Astrocyte of the hippocampus (primary cell): ENCODE results near the gene PRH2.

ENCODE experiments used
- DNase-seq: peaks from one replicate; pipeline ENCODE4 v3.0.0; 2011; ENCODE audit warnings: low read depth, low spot score

The PRH2 gene

DNA sequence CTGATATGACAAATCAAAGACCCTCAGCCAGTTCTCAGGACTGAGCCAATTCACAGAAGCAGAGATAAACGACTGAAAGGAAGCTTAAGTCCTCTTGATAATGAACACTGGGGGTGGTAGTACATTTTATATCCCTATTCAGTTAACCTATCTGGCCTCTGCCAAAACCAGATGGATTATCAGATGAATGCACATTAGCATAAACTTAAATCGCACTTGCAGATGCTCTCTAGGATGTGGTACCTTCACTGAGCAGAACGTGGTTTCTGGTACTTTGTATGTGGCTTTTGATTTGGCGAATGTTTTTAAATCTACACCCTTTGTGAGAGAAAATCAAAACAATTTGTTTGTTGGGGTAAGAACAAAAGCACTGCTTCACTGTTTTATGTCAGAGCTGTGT is 31.2 kb downstream of the PRH2 start:
- DNase-seq, result no peak

- DNase-seq, result no peak
Observed at GRCh38 chr12:10965476-10965875, 36.4 kb downstream of the PRH2 start.

GRCh38 chr12:10966314-10966713 is 37.3 kb downstream of the PRH2 start:
- DNase-seq, result no peak

GRCh38 chr12:10967409-10967808 is 38.4 kb downstream of the PRH2 start:
- DNase-seq, result peak; percentile 50

DNA sequence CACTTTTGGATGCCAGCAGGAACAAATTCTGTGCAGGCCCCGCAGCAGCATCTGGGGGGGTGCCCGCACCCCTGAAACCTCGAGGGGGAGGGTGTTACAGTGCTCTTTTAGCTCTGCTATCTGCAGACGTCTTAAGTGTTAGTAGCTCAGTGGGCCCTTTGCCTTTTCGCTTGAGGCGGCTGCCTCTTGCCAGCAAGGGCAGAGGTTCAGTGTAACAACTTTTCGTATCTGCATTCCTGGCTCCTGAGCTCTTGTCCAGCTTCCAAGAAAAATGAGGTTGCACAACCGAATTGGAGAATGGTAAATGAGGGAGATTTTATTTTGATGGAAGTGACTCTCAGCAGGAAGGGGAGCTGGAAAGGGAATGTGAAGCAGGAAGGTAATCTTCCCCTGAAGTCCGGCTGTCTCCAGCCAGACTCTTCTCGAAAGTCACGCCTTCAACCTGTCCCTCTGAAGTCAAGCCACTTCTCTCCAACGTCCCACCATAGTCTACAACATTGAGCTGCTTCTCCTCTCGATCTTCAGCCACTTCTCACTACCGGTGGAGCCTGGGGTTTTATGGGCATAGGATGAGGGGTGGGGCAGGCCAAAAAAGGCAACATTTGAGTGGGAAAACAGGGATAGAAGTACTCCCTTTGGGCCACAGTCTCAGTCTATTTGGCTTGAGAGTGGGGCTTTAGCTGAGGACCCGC is 39.9 kb downstream of the PRH2 start:
- DNase-seq, result peak; percentile 86

- no peak for DNase-seq
Observed at GRCh38 chr12:10974965-10975364, 45.9 kb downstream of the PRH2 start.

DNA sequence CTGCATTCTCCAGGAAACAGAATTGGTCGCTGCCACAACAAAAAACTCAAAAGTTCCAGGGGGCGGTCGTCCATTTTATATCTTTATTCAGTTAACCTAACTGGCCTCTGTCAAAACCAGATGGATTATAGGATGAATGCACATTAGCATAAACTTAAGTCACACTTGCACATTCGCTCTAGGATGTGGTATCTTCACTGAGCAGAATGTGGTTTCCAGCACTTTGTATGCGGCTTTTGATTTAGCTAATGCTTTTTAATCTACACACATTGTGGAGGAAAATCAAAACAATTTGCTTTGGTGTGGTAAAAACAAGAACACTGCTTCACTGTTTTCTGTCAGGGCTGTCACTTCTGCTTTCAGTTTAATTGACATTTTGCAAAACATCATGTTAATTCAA is 53.2 kb downstream of the PRH2 start:
- peak; percentile 42 for DNase-seq
